ENCODE measurements around the gene CSNK2A3. TPM values are rescaled to one million over a fixed set of nuclear protein-coding genes. Genes with fewer than 3 reads are reported as not detected.

CSNK2A3 gene
- polyA plus RNA-seq, 1 donor (not counting 4 experiments of a cell fraction or from before 2014, with no cell fraction given): 2.6 TPM

DNA sequence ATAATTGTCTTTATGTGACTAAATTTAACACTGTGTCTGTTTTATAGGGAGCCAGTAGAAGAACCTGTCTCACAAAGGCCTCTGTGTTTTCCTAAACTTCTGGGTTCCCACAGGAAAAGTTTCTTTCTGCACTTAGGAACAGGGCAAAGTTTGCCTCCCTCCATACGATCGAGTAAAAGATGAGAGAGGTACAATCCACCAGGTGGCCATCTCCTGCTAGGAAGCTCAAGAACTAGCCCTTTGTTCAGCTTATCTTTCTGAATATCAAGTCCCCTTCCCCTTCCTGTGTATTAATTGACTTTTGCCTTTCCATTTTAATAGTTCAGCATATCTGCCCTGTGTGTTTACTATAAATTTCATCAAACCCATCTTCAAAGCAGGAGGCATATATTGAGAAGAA, 18.0 kb downstream of the CSNK2A3 start:
- TF ChIP-seq EZH2 (IDR thresholded peaks at IDR 0.05; ENCODE audit: low read length): no peak
- no peak for TF ChIP-seq CTCF (optimal IDR thresholded peaks at IDR 0.05 in 1 of 3, IDR thresholded peaks at IDR 0.05 in 1 of 3, conservative IDR thresholded peaks at IDR 0.05 in 1 of 3; ENCODE audit: extremely low read depth in 1 of 3, insufficient read depth in 2 of 3, low read length in 3 of 3)
- no peaks in the 10 kb centered on the region for H3K4me1 ChIP-seq (ENCODE audit: control insufficient read depth, extremely low read depth, insufficient read depth, low read length)

GRCh38 chr11:11334607-11335006, 18.4 kb downstream of the CSNK2A3 start:
- FAIRE-seq: no peak

More for the DNA sequence above, 18.0 kb downstream of the CSNK2A3 start:
- no peak overlapping the region for H3K9ac ChIP-seq (ENCODE audit: control insufficient read depth, extremely low read depth, insufficient read depth, low read length)
- H3K27ac ChIP-seq (ENCODE audit: control insufficient read depth, insufficient read depth, low read length): no peak overlapping the region
- no peaks in the 10 kb centered on the region for H3K79me2 ChIP-seq (ENCODE audit: control insufficient read depth, insufficient read depth, low read length)
- H3K27me3 ChIP-seq (ENCODE audit: control insufficient read depth, extremely low read depth, insufficient read depth, low read length): no peaks in the 10 kb centered on the region
- H4K20me1 ChIP-seq (ENCODE audit: control insufficient read depth, extremely low read depth, insufficient read depth, low read length): no peaks in the 10 kb centered on the region
- dilution Hi-C loops (cut with MboI; ENCODE audit: extremely low pct_ligation_motif_present, low sequenced_read_pairs): no loop called here
- H3K4me3 ChIP-seq (ENCODE audit: control insufficient read depth in 2 of 3, extremely low read depth in 1 of 3, insufficient read depth in 2 of 3, low read depth in 1 of 3, low read length in 3 of 3): no peak overlapping the region
- peaks cover 3 to 10% of the 10 kb centered on the region in 2 experiments for H3K36me3 ChIP-seq (ENCODE audit: control insufficient read depth in 2 of 2, extremely low read depth in 1 of 2, insufficient read depth in 2 of 2, low read length in 2 of 2)
- no peaks in the 10 kb centered on the region for H3K9me1 ChIP-seq (ENCODE audit: control insufficient read depth, extremely low read depth, insufficient read depth, low read length)
- no peak for DNase-seq (ENCODE audit: low read depth, low spot score)
- no peak overlapping the region for H2AFZ ChIP-seq (ENCODE audit: control insufficient read depth, low read length)
- H3K4me2 ChIP-seq (ENCODE audit: control insufficient read depth, extremely low read depth, insufficient read depth, low read depth, low read length): no peak overlapping the region
- no peak for FAIRE-seq
- no peaks in the 10 kb centered on the region for H3K9me3 ChIP-seq (ENCODE audit: control insufficient read depth, low read depth, low read length)

More at GRCh38 chr11:11334607-11335006, 18.4 kb downstream of the CSNK2A3 start:
- H3K9ac ChIP-seq (ENCODE audit: control insufficient read depth, extremely low read depth, insufficient read depth, low read length): no peak overlapping the region
- H3K36me3 ChIP-seq (ENCODE audit: control insufficient read depth in 2 of 2, extremely low read depth in 1 of 2, insufficient read depth in 2 of 2, low read length in 2 of 2): peaks cover 3 to 7% of the 10 kb centered on the region in 2 experiments
- no peak overlapping the region for H3K27ac ChIP-seq (ENCODE audit: control insufficient read depth, insufficient read depth, low read length)
- no peak overlapping the region for H3K4me2 ChIP-seq (ENCODE audit: control insufficient read depth, extremely low read depth, insufficient read depth, low read depth, low read length)
- H3K4me3 ChIP-seq (ENCODE audit: control insufficient read depth in 2 of 3, extremely low read depth in 1 of 3, insufficient read depth in 2 of 3, low read depth in 1 of 3, low read length in 3 of 3): no peak overlapping the region
- no peaks in the 10 kb centered on the region for H4K20me1 ChIP-seq (ENCODE audit: control insufficient read depth, extremely low read depth, insufficient read depth, low read length)
- dilution Hi-C loops (cut with MboI; ENCODE audit: extremely low pct_ligation_motif_present, low sequenced_read_pairs): no loop called here
- H3K27me3 ChIP-seq (ENCODE audit: control insufficient read depth, extremely low read depth, insufficient read depth, low read length): no peaks in the 10 kb centered on the region
- TF ChIP-seq CTCF (optimal IDR thresholded peaks at IDR 0.05 in 1 of 3, IDR thresholded peaks at IDR 0.05 in 1 of 3, conservative IDR thresholded peaks at IDR 0.05 in 1 of 3; ENCODE audit: extremely low read depth in 1 of 3, insufficient read depth in 2 of 3, low read length in 3 of 3): no peak
- TF ChIP-seq EZH2 (IDR thresholded peaks at IDR 0.05; ENCODE audit: low read length): no peak
- no peaks in the 10 kb centered on the region for H3K4me1 ChIP-seq (ENCODE audit: control insufficient read depth, extremely low read depth, insufficient read depth, low read length)
- no peaks in the 10 kb centered on the region for H3K79me2 ChIP-seq (ENCODE audit: control insufficient read depth, insufficient read depth, low read length)
- H3K9me3 ChIP-seq (ENCODE audit: control insufficient read depth, low read depth, low read length): no peaks in the 10 kb centered on the region
- no peak overlapping the region for H2AFZ ChIP-seq (ENCODE audit: control insufficient read depth, low read length)
- no peaks in the 10 kb centered on the region for H3K9me1 ChIP-seq (ENCODE audit: control insufficient read depth, extremely low read depth, insufficient read depth, low read length)
- no peak for DNase-seq (ENCODE audit: low read depth, low spot score)

Measured in keratinocyte (primary cell).